Superior temporal gyrus (tissue), 1 donor: ENCODE measurements around the gene TBX3.

ENCODE experiments used
- DNase-seq: peaks from one replicate; pipeline ENCODE4 v3.0.0-alpha.2; 2016; ENCODE audit errors: extremely low spot score

The TBX3 gene

GRCh38 chr12:114668151-114668885 is 15.7 kb downstream of the TBX3 start:
- DNase-seq = peak; percentile 64

GRCh38 chr12:114667669-114668150 is 16.3 kb downstream of the TBX3 start:
- DNase-seq = no peak

GRCh38 chr12:114666746-114667668 is 17.0 kb downstream of the TBX3 start:
- DNase-seq = no peak

GRCh38 chr12:114665411-114666260 is 18.3 kb downstream of the TBX3 start:
- no peak for DNase-seq

- no peak for DNase-seq
These were observed 19.2 kb downstream of the TBX3 start for GRCh38 chr12:114664651-114665320.

GRCh38 chr12:114662512-114663177 is 21.3 kb downstream of the TBX3 start:
- peak; percentile 83 for DNase-seq

GRCh38 chr12:114661245-114661644 is 22.7 kb downstream of the TBX3 start:
- DNase-seq = no peak

GRCh38 chr12:114659084-114659483 is 24.9 kb downstream of the TBX3 start:
- no peak for DNase-seq

GRCh38 chr12:114658002-114658441 is 26.0 kb downstream of the TBX3 start:
- no peak for DNase-seq

- no peak for DNase-seq
These were observed 26.4 kb downstream of the TBX3 start for GRCh38 chr12:114657597-114657920.

- DNase-seq = no peak
These were observed 26.9 kb downstream of the TBX3 start for GRCh38 chr12:114656906-114657596.

- DNase-seq = no peak
These were observed 27.8 kb downstream of the TBX3 start for GRCh38 chr12:114655934-114656749.

- no peak for DNase-seq
These were observed 34.4 kb downstream of the TBX3 start for GRCh38 chr12:114649585-114649984.

GRCh38 chr12:114648711-114649110 is 35.3 kb downstream of the TBX3 start:
- DNase-seq = no peak

- no peak for DNase-seq
These were observed 45.1 kb downstream of the TBX3 start for GRCh38 chr12:114638790-114639435.

- DNase-seq = peak; percentile 48
These were observed 47.1 kb downstream of the TBX3 start for GRCh38 chr12:114636723-114637480.

- DNase-seq = no peak
These were observed 52.7 kb downstream of the TBX3 start for GRCh38 chr12:114631242-114631641.

GRCh38 chr12:114628199-114628598 is 55.8 kb downstream of the TBX3 start:
- DNase-seq = no peak
